CD4-positive, alpha-beta T cell treated with Interleukin-15 for 4 hours (primary cell): ENCODE measurements around the gene SLF2.

ENCODE experiments used
- DNase-seq: peaks from one replicate; pipeline ENCODE4 v3.0.0-alpha.2; 2020; ENCODE audit warnings: low spot score

Gene SLF2

DNA sequence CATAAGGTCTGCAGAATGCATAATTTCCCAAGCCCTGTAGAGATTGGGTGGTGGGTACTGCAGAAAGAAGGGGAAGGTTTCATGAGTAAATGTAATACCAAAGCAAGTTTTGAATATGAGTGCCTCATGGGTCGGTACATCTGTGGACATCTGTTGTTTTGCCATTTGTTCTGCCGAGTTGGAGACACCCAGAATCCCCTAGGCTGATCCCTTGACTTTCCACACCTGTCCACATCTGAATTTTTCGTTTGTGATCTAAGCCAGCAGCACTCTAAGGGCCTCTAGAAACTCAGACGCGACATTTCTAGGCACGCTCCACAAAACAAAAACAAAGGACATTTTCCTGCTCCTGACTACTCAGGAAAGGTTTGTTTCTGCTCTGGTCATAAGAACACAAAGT lies 11.7 kb upstream of the SLF2 start:
- no peak for DNase-seq

DNA sequence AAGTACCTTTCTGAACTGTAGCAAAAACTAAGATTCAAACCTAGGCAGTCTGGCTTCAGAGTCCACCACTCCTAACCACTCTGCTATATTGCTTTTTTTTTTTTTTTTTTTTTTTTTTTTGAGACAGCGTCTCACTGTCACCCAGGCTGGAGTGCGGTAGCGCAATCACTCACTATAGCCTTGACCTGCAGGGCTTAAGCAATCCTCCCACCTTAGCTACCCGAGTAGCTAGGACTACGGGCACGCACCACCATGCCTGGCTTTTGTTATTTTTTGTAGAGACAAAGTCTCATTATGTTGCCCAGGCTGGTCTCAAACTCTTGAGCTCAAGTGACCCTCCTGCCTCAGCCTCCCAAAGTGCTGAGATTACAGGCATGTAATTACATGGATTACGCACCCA lies 10.1 kb upstream of the SLF2 start:
- no peak for DNase-seq

DNA sequence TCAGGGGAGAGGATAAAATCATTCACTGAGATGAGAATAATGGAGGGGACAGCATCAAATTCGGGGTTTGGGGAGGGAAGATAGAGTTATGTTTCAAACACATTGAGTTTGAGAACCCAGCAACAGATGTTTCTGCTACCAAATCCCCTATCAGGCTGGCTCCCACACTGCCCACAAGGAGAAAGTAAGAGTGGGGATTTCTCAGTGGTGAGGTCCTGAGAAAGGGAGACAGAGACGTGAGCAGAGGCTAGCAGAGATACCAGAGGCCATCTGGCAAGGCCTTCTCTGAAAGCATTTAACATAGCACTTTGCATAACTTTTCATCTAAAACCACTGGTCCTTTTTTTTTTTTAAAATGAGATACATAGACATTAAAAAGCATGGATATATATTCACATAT lies 7.8 kb upstream of the SLF2 start:
- DNase-seq: no peak

DNA sequence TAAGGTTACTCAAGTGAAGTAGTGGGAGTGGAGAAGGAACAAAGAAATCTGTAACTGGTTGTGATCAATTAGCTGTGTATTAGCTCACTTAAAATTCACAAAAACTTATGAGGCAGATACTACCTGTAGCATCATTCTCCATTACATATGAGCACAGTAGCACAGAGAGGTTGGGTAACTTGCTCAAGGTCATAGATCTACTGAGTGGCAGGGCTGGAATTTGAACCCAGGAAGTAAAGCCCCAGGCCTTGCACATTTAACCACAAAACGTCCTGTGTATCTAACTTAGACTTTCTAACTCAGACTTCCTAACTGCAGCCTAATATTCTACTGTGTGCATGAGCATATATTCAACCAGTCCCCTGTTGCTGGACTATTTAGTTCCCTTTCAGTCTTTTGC lies 5.6 kb upstream of the SLF2 start:
- no peak for DNase-seq

DNA sequence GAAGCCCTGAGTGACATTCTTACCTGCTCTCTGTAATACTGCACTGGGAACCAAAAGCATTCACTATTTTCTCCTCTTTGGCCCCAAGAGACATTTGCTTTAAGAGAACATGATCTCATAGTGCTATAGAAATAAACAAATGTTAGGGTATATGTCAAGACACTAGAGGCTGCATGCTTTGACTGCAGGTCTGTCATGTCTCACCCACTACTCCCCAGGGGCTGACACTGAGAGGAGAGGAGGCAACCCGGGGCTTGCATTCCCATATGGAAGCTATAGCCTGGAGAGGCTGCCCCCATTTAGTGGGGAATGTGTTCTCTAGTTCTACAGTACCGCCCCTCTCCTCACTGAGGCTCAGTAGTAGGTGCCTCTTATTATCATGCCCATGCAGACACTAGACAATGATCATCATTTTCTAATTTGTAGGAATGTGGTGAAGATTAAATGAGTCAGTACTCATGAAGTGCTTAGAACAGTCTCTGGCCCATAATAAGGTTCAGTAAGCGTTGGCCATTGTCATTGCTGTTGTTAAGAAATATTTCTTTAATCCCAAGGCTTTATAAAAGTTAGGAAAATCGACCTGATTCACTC lies 4.9 kb upstream of the SLF2 start:
- DNase-seq: no peak

DNA sequence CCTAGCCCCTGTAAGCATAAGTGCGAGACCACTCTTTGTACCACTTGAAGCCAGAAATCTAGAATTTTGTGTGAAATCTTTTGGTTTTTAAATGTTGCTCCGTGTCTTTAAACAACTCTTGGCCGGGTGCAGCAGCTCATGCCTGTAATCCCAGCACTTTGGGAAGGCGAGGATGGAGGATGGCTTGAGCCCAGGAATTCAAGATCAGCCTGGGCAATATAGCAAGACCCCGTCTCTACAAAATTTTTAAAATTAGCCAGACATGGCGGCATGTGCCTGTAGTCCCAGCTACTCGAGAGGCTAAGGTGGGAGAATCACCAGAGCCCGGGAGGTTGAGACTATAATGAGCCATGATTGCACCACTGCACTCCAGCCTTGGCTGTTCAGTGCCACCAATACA lies 4.4 kb upstream of the SLF2 start:
- no peak for DNase-seq

DNA sequence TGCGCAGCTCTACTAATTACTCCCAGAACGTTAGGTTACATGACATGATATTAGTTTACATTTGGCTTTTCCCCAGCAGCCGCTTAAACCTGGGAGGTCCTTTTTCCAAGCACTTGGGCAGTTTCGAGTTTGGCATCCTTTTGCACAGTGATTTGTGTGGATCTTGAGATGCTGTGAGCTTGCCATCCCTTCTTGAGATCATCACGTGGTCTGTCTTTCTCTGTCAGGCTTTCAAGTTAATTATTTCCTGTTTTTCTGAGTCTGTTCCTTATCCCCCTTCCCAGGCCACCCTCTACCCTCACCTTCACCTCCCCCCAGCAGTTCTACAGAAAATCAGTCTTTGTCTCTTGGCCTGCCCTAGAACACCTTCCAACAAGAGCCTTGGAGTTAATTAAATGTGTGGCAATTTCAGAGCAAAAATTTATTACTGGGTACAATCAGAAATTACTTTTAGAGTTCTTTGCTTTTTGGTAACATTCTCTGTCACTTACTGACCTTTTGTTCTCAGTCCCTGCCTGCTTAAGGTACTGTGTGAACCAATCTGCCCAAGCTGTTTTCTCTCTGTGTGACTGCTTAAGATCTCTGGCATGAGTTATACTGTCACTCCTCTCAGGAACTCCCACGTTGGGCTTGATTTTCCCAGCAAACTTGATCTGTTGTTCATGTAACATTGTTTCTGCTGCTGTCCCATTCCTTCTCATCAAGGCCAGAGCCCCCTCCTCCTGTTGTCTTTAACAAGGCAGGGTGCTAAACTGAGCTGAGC lies 3.1 kb upstream of the SLF2 start:
- DNase-seq: no peak

DNA sequence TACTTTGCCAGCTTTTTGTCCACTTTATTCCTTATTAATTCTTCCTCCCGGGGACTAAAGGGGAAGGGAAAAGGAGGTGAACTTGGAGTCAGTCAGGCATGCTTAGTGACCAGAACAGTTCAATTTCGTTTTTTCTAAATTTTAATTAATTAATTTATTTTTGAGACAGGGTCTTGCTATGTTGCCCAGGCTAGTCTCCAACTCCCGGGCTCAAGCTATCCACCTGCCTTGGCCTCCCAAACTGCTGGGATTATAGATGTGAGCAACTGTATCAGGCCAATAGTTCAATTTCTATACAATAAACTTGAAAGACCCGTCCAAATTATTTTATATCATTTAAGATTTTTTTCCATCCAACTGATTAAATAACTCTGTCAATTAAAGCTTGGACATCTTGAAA lies 1.3 kb upstream of the SLF2 start:
- DNase-seq: no peak

DNA sequence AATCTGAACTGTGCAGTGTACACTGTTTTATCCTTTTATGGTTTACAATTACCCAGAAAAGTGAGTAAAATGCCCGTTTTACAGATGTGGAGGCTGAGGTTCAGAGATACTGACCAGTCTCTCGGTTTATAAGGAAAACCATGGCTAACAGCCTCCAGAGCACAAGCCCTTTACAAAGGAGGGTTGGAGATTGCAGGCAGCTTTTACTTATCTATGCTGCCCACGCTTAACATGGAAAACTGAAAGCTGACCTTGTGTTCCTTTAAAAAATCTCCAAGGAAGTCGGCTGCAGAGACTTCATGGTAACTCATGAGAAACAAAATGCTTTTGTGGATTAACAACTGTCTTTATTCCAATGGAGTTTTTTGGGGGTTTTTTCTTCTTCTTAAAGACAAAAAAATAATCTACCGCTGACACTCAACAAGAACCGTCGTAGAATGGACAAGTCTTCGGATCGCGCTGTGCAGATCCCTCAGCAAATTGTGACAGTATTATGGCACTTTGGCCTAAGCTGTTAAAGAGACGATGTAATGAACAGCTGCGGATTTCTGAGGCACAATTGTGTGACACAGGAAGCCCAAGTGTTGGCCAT lies 654 bp upstream of the SLF2 start:
- no peak for DNase-seq

DNA sequence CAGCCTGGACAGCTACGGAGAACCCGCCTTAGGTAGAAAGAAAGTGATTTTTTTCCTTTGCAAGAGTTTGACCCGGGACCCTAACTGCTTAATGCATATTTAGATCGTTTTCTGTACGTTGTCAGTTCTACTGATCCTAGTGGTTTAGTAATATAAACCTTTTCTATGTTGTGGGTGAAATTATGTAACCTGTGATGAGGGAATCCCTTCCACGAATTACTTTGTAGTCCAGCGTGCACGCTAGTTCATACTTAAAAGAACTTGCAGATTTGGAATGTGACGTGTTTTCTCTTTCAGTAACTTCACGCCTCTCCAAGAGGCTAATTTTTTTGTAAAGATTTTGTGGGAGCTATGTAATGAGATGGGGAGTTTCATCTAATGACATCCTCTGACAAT lies 705 bp downstream of the SLF2 start:
- DNase-seq: peak; percentile 23

DNA sequence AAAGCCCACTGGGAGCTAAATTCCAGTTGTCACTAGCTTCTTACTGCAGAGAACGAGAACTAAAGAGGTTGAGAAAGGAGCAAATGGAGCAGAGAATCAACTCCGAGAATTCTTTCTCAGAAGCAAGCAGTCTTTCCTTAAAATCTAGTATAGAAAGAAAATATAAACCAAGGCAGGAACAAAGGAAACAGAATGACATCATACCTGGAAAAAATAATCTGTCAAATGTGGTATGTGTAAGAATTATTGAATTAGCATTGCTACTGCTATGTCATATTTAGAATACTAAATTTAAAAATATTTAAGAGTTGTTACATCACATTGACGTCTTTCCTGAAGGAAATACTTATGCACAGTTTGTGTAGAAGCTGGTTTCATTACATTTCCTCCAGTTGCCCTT lies 4.3 kb downstream of the SLF2 start:
- no peak for DNase-seq

DNA sequence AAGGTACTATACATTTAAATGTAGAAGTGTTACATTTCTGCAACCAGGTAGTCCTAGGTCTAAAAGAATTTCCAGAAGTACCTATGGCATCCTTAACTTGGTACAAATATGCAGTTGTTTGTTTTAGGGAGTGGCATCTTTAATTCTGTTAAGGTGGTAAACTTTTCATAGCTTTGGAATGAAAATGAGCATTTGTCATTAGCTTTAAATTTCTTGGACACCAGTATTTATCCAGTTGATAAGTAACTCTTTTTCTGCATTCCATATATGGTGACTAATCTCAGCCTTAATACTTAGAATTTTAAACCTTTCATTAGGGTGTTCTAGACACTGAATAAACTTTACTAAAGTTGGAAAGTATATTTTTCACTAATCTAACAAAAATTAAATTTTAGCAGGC lies 10.8 kb downstream of the SLF2 start:
- no peak for DNase-seq

DNA sequence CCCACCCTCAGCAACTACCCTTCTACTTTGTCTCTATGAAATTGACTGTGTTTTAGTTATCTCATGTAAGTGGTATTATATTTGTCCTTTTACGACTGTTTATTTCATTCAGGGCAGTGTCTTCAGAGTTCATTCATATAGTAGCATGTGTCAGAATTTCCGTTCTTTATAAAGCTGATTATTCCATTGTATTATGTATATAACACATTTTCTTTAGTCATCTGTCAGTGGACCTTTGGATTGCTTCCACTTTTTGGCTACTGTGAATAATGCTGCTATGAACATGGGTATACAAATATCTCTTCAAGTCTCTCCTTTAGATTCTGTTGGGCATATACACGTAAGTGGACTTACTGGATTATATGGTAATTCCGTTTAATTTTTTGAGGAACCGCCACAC lies 14.5 kb downstream of the SLF2 start:
- no peak for DNase-seq

DNA sequence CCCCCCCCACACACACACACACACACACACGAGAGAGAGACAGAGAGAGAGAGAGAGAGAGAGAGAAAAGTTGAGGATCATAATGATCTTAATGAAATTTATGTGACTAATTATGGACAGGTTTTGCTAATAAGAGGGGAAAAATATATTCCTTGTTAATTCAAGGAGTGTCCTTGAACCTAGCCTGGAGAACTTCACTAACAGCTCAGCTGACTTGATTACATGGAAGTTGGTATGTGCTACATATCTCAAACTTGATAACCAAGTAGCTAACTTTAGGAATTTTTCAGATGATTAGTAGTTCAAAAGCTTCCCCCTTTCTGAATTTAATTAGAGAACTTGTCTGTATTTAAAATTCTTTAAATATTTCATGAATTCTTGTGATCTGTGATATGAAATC lies 15.3 kb downstream of the SLF2 start:
- DNase-seq: no peak

DNA sequence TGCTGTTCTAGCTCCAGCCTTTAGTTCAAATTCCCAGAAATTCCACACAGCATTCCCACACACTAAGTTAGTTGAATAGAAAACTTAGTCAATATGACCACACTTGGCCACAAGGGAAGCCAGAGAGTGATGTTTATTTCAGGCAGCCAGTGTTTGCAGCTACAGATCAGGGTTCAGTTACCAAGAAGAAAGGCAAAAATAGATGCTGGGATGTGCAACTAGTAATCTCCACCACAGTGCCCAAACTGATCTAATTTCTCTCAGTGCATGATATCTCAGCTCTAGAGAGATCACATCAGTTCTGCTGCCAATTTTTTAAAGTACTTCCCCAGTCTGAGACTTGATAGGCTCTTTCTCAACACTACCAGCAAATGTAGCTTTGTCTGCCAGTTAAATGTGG lies 17.6 kb downstream of the SLF2 start:
- no peak for DNase-seq

DNA sequence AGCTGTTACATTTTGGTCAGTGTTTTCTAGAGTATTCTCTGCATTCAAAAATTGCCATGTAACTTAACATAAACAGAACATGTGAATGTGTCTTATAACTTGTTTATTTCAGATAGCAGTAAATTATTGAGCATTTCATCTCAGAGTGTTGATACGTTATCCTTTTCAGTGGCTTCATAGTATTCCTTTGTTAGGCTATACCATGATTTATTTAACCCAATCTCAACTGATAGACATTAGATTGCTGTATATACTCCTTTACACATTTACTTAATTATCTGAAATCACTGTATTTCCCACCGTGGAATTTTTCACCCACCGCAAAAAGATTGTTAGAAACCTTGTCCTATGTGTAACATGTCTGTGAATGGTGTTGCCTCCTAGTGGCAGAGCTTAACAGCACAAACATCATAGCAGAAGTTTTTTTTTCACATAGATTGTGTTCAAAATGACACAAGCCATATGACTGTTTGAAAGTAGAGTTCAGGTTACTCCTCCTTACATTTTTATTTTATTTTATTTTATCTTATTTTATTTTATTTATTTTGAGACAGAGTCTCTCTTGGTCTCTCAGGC lies 21.4 kb downstream of the SLF2 start:
- peak; percentile 2 for DNase-seq

DNA sequence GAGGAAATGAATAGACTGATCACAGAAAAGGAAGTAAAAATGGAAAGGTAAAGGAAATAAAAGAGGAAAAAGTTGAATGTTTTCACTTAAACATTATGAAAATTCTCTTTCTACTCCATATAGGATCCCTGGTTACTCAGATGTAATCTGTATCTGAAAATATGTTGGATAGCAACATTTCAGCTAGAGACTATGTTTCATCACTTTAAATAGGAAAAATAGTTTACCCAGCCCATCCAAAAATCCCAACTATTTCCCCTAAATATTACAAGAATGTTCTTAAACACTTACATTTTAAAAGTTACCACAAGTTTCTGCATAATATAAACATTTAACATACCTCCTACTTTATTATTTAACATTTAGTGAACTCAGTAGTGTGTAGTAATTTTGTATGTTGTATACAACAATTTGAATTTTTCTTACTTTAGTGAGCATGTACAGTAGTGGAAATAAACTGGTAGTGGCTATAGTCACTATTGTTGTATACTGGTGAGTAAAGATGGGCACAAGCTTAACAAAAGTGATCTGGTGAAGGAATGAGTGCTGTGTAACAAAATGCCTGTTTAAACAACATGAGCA lies 27.1 kb downstream of the SLF2 start:
- DNase-seq: no peak

DNA sequence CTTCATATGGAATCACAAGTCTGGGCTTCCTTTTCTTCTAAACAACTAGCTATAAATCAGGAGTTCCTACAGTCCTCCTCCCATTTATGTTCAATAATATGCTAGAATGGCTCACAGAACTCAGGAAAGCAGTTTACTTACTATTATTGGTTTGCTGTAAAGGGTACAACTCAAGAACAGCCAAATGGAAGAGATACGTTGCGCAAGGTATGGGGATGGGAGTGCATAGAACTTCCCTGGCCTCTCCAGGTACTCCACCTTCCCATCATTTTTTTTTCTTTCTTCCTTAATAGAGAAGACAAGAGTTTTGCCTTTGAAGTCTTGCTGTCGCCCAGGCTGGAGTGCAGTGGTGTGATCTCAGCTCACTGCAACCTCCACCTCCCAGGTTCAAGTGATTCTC lies 29.5 kb downstream of the SLF2 start:
- no peak for DNase-seq

DNA sequence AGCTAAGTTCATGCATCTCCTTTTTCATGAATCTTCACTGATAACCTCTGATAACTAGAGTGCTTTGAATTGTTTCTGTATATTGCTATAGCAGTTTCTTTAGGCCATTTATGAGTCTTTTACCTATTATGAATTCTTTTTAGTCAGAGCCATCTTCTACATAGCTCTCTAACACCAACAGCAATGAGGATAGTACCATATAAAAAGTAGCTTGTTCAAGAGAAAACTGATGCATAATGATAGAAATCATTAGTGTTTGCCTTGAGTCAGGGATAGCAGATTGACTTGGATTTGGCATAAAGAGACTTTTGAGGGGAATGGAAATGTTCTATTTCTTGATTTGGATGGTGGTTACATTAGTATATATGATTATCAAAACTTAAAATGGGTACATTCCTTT lies 30.7 kb downstream of the SLF2 start:
- no peak for DNase-seq

DNA sequence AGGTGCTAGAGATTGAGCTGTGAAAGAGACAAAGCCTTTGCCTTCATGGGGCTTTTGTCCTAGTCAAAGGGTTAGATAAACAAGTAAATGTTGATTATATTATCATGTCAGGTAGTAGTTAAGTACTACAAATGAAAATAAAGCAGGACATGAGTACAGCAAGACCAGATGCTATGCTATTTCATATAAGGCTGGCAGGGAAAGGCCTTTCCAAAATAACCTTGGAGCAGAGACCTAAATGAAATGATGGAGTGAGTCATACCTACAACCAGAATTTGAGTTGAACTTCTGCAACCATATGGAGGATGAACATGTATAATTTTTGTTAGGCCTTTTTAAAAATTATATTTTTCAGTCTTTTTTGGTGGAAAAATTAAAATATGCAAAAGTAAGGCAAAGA lies 33.0 kb downstream of the SLF2 start:
- no peak for DNase-seq

DNA sequence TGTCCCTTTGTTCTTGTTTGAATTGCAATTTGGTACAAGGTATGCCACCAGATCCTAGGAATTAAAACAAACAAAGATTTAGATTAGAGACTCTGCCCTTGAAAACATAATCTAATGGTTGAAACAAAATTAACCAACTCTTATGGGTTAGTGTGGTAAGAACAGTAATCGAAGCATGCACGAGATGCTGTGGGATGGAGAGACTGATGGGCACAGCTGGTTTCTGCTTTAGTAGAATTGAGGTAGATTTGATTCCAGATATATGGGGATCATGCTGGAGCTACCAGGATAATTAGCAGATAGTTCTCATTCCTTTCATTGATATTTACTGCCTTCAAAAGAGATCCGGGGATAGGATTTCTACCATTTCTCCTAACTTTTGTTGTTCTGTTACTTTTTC lies 36.2 kb downstream of the SLF2 start:
- no peak for DNase-seq

DNA sequence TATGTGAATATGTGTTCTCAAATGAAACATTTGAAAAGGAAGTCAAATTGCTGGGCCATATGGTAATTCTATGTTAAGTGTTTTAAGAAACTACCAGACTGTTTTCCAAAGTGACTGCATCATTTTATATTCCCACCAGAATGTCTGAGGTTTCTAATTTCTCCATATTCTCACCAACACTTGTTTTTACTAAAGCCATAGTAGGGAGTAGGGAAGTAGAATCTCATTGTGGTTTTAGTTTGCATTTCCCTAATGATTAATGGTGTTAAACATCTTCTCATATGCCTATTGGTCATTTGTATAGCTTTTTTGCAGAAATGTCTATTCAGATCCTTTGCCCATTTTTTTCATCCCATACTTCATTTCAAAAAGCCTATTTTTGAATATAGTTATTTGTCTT lies 47.5 kb downstream of the SLF2 start:
- no peak for DNase-seq
